ENCODE measurements around the gene TRIM38.
A peak's percentile ranks its signal among the peaks of the same experiment; 100 is the strongest.

The TRIM38 gene

GRCh38 chr6:25992413-25993340, 30.1 kb downstream of the TRIM38 start (continued):
- TF ChIP-seq TSHZ2 (CRISPR knock-in tag; IDR thresholded peaks at IDR 0.05): peak; percentile 43; the same call in 1 of the 2 replicates
- TF ChIP-seq CREB5 (CRISPR knock-in tag; IDR thresholded peaks at IDR 0.05; ENCODE audit: low read depth): no peak
- TF ChIP-seq POU6F1 (CRISPR knock-in tag; IDR thresholded peaks at IDR 0.05; ENCODE audit: borderline replicate concordance, low read depth): no peak
- no peak for TF ChIP-seq ZNF565 (CRISPR knock-in tag; conservative IDR thresholded peaks at IDR 0.05; ENCODE audit: low read depth)

- ATAC-seq: peak; percentile 5; the same call in 2 of the 3 replicates
These were observed 30.7 kb downstream of the TRIM38 start for GRCh38 chr6:25993341-25993684.

GRCh38 chr6:25995507-25995906, 32.9 kb downstream of the TRIM38 start:
- ATAC-seq: no peak
- no peak for TF ChIP-seq CREB5 (CRISPR knock-in tag; IDR thresholded peaks at IDR 0.05; ENCODE audit: low read depth)
- TF ChIP-seq TSHZ2 (CRISPR knock-in tag; IDR thresholded peaks at IDR 0.05): no peak
- TF ChIP-seq ISL1 (CRISPR knock-in tag; IDR thresholded peaks at IDR 0.05): no peak
- no peak for TF ChIP-seq BACH2 (CRISPR knock-in tag; IDR thresholded peaks at IDR 0.05; ENCODE audit: borderline replicate concordance)
- no peak for TF ChIP-seq ZC3H10 (CRISPR knock-in tag; IDR thresholded peaks at IDR 0.05)
- TF ChIP-seq CSRNP3 (CRISPR knock-in tag; IDR thresholded peaks at IDR 0.05): no peak
- no peak for TF ChIP-seq POU6F1 (CRISPR knock-in tag; IDR thresholded peaks at IDR 0.05; ENCODE audit: borderline replicate concordance, low read depth)
- no peak for TF ChIP-seq OSR1 (CRISPR knock-in tag; IDR thresholded peaks at IDR 0.05)
- no peak for TF ChIP-seq ZFP30 (CRISPR knock-in tag; IDR thresholded peaks at IDR 0.05)
- TF ChIP-seq ZFP3 (CRISPR knock-in tag; IDR thresholded peaks at IDR 0.05): no peak
- no peak for TF ChIP-seq ZNF565 (CRISPR knock-in tag; conservative IDR thresholded peaks at IDR 0.05; ENCODE audit: low read depth)

Data from SK-N-SH treated with all-trans-retinoic acid at 6 μM for 48 hours (cell line).